GM12864 (cell line): ENCODE data around the gene KRT4.

ENCODE experiments used
- DNase-seq: peaks from one replicate; pipeline ENCODE4 v3.0.0-alpha.2; 2011; ENCODE audit warnings: low read depth
- H3K4me3 ChIP-seq: 2 replicates; pipeline ENCODE4 v1.5.1; 2011; ENCODE audit warnings: mild to moderate bottlenecking, low read depth, low read length, control low read depth
- CTCF ChIP-seq: IDR thresholded peaks from 2 replicates; pipeline ENCODE4 v1.5.1; 2011; ENCODE audit warnings: low read depth, mild to moderate bottlenecking, moderate library complexity, low read length, control low read depth, inconsistent platforms; ENCODE audit errors: missing control alignments

The KRT4 gene

GRCh38 chr12:52836491-52837412 lies 22.8 kb upstream of the KRT4 start:
- TF ChIP-seq CTCF = no peak
- H3K4me3 ChIP-seq = no peak overlapping the region
- DNase-seq = no peak

- no peak for TF ChIP-seq CTCF
- no peak for DNase-seq
Observed at GRCh38 chr12:52836042-52836466, 22.1 kb upstream of the KRT4 start.

GRCh38 chr12:52835271-52836041 lies 21.5 kb upstream of the KRT4 start:
- no peak overlapping the region for H3K4me3 ChIP-seq
- no peak for TF ChIP-seq CTCF
- DNase-seq = no peak

More at GRCh38 chr12:52836042-52836466, 22.1 kb upstream of the KRT4 start:
- H3K4me3 ChIP-seq = no peak overlapping the region

- H3K4me3 ChIP-seq = no peak overlapping the region
- TF ChIP-seq CTCF = no peak
- DNase-seq = no peak
Observed at GRCh38 chr12:52834727-52835001, 20.7 kb upstream of the KRT4 start.

- TF ChIP-seq CTCF = no peak
- DNase-seq = no peak
- no peak within 1 kb of the TSS for H3K4me3 ChIP-seq
Observed at GRCh38 chr12:52833922-52834726, 20.2 kb upstream of the KRT4 start, which contains the start of gene KRT79. Gene KRT79, minus strand, starts transcription at chr12:52834311. Its CDS starts 51 bp downstream, at chr12:52834260.

- no peak for DNase-seq
- H3K4me3 ChIP-seq = no peak overlapping the region
- no peak for TF ChIP-seq CTCF
Observed at GRCh38 chr12:52832985-52833905, 19.3 kb upstream of the KRT4 start.
